Measurements from ENCODE around the gene UBE4A. TPM values are rescaled to one million over a fixed set of nuclear protein-coding genes. Genes with fewer than 3 reads are reported as not detected.

The UBE4A gene
- total RNA-seq, 2 experiments from 2014 or later = 44.2 to 50.7 TPM

DNA sequence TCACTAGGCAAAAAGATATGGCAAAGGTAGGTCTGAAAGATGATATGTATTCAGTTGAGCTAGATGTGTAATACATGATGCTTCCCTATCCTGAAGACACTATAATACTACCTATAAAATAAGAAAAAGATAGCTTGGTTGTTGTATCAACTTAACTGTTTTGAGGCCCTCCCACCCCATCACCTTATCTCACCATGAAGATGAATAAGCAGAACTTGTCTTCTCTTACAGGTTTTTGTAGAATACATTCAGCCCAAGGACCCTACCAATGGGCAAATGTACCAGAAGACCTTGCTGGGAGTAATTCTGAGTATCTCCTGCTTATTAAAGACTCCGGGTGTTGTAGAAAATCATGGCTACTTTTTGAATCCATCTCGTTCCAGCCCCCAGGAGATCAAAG, 13.9 kb downstream of the UBE4A start:
- Mint-ChIP-seq H3K27me3 (no peaks in the 10 kb centered on the region), H3K27ac (no peak overlapping the region), H3K4me1 (peaks cover 8% of the 10 kb centered on the region), H3K36me3 (ENCODE audit: low read depth) (peaks cover 69% of the 10 kb centered on the region), H3K9me3 (ENCODE audit: low read depth) (no peaks in the 10 kb centered on the region), H3K4me3 (no peak overlapping the region)
- ATAC-seq (no peak), DNase-seq (no peak)
- ChIA-PET CTCF (interaction anchor here (0.5 to 2.6 kb wide), 5 partner anchors 10 to 268 kb away, joined by 3 to 8 read pairs (median 3); no protein-coding TSS in a partner anchor), POLR2A (no interaction called here)
- intact Hi-C loops (cut with DNase I, micrococcal nuclease) = no loop called here

DNA sequence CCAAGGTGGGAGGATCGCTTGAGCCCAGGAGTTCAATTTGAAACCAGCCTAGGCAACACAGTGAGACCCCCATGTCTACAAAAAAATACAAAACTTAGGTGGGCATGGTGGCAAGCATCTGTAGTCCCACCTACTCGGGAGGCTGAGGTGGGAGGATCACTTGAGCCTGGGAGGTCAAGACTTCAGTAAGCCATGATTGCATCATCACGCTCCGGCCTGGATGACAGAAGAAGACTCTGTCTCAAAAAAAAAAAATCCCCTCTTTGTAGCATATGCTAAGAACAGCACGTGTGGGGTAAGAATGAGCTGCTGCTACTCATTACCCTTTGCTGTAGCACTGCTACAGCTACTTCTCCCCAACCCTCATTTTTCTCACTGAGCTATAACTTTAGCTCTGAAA, 14.5 kb downstream of the UBE4A start:
- Mint-ChIP-seq H3K9me3 (ENCODE audit: low read depth) (no peaks in the 10 kb centered on the region), H3K4me3 (no peak overlapping the region), H3K27ac (peak overlapping the region; percentile 4), H3K36me3 (ENCODE audit: low read depth) (peaks cover 66% of the 10 kb centered on the region), H3K27me3 (no peaks in the 10 kb centered on the region), H3K4me1 (peaks cover 8% of the 10 kb centered on the region)
- DNase-seq (no peak), ATAC-seq (no peak)
- intact Hi-C loops (cut with DNase I, micrococcal nuclease) = no loop called here
- CTCF ChIA-PET = interaction anchor here (0.6 to 2.6 kb wide), 3 partner anchors 34 to 202 kb away, joined by 3 to 8 read pairs (median 6); no protein-coding TSS in a partner anchor
- POLR2A ChIA-PET = interaction anchor here (0.6 kb wide), 2 partner anchors 16 to 148 kb away, joined by 3 to 5 read pairs; no protein-coding TSS in a partner anchor

DNA sequence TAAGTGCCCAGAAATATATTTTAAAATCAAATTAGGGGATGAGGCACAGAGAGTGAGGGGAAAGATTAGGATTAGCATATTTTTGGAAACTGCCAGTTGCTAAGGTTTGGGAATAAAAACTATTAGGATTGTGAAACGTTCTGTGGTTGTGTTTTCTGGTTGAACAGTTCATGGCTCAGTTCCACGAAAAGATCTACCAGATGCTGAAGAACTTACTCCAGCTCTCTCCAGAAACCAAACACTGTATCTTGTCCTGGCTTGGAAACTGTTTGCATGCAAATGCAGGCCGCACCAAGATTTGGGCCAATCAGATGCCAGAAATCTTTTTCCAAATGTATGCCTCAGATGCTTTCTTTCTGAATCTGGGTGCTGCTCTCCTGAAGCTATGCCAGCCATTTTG, 15.3 kb downstream of the UBE4A start:
- intact Hi-C loops (cut with DNase I, micrococcal nuclease) = no loop called here
- H3K27ac Mint-ChIP-seq = peak overlapping the region; percentile 51

DNA sequence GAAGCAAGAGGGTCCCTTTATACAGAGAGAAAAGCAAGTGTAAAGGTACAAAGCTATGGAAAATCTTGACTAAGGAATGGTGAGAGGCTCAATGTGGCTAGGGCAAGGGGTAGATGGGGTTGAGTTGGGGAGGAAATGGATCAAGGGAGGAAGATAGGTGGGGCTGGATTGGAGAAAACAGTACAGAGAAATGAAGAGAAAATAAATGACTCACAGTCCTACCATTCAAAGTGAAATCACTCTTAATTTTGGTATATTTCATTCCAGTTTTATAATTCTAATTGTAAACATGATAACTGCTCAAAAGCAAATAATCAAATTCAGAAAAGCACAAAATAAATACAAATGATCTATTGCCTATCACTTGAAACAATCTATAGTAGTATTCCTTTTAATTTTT, 16.6 kb downstream of the UBE4A start:
- CTCF ChIA-PET = interaction anchor here (0.6 kb wide), 1 partner anchor 33 kb away, joined by 4 read pairs; the partner anchor contains the start of gene CD3D

More for the DNA sequence above, 15.3 kb downstream of the UBE4A start:
- Mint-ChIP-seq H3K4me3 (no peak overlapping the region), H3K9me3 (ENCODE audit: low read depth) (no peaks in the 10 kb centered on the region), H3K4me1 (peaks cover 8% of the 10 kb centered on the region), H3K36me3 (ENCODE audit: low read depth) (peaks cover 66% of the 10 kb centered on the region), H3K27me3 (no peaks in the 10 kb centered on the region)
- ATAC-seq (no peak), DNase-seq (no peak)
- ChIA-PET CTCF (no interaction called here), POLR2A (interaction anchor here (0.5 kb wide), 1 partner anchor 150 kb away, joined by 3 read pairs; the partner anchor contains the start of gene JAML)

DNA sequence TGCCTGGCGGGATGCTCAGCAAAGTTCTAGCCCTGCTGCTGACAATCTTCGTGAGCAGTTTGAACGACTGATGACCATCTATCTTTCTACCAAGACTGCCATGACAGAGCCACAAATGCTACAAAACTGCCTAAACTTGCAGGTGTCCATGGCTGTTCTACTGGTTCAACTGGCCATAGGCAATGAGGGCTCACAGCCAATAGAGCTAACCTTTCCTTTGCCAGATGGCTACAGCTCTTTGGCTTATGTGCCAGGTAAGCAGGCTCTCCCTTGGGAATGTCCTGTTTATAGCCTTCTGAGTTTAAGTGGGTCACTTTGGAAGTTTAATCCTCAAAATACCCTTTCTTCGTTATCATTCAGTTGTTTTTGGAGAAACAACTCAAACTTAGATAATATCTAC, 20.1 kb downstream of the UBE4A start:
- DNase-seq = no peak
- H3K27ac Mint-ChIP-seq = no peak overlapping the region
- no peaks in the 10 kb centered on the region for H3K27me3 Mint-ChIP-seq
- no peaks in the 10 kb centered on the region for H3K9me3 Mint-ChIP-seq (ENCODE audit: low read depth)
- H3K36me3 Mint-ChIP-seq (ENCODE audit: low read depth) = peaks cover 65% of the 10 kb centered on the region
- no peak for ATAC-seq
- intact Hi-C loops (cut with DNase I, micrococcal nuclease) = no loop called here
- CTCF ChIA-PET = interaction anchor here (0.6 to 2.0 kb wide), 4 partner anchors 10 to 208 kb away, joined by 3 to 8 read pairs (median 4); no protein-coding TSS in a partner anchor
- peaks cover 8% of the 10 kb centered on the region for H3K4me1 Mint-ChIP-seq
- POLR2A ChIA-PET = interaction anchor here (0.6 to 0.8 kb wide), 2 partner anchors 28 to 104 kb away, joined by 3 read pairs; no protein-coding TSS in a partner anchor
- H3K4me3 Mint-ChIP-seq = no peak overlapping the region

More for the DNA sequence above, 16.6 kb downstream of the UBE4A start:
- intact Hi-C loops (cut with DNase I, micrococcal nuclease) = no loop called here
- Mint-ChIP-seq H3K27me3 (no peaks in the 10 kb centered on the region), H3K4me1 (peaks cover 8% of the 10 kb centered on the region), H3K9me3 (ENCODE audit: low read depth) (no peaks in the 10 kb centered on the region), H3K27ac (peak overlapping the region; percentile 86), H3K4me3 (no peak overlapping the region), H3K36me3 (ENCODE audit: low read depth) (peaks cover 65% of the 10 kb centered on the region)
- ATAC-seq (peak; percentile 55), DNase-seq (no peak)
- POLR2A ChIA-PET = no interaction called here

DNA sequence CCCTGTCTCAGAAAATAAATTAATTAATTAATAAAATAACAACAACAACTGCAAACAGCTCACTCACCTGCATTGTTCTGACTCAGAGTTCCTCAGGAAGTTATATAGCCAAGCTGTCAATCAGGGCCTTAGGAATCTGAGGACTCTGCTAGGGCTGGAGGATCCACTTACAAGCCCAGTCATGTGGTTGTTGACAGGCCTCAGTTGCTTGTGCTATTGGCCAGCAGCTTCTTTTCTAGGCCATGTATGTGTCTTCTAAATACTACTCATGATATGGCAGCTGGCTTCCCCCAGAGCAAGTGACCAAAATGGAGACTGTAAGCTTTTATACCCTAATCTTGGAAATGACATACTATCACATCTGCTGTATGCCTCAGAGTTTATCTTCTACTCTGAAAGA, 21.2 kb downstream of the UBE4A start:
- H3K27me3 Mint-ChIP-seq = no peaks in the 10 kb centered on the region
- intact Hi-C loops (cut with DNase I, micrococcal nuclease) = no loop called here
- DNase-seq = no peak
- no peaks in the 10 kb centered on the region for H3K9me3 Mint-ChIP-seq (ENCODE audit: low read depth)
- ChIA-PET CTCF (interaction anchor here (1.4 to 2.0 kb wide), 2 partner anchors 11 to 16 kb away, joined by 5 to 8 read pairs; no protein-coding TSS in a partner anchor), POLR2A (interaction anchor here (0.8 kb wide), 1 partner anchor 12 kb away, joined by 5 read pairs; no protein-coding TSS in a partner anchor)
- H3K4me1 Mint-ChIP-seq = peaks cover 7% of the 10 kb centered on the region
- no peak for ATAC-seq
- H3K4me3 Mint-ChIP-seq = no peak overlapping the region
- H3K27ac Mint-ChIP-seq = no peak overlapping the region
- H3K36me3 Mint-ChIP-seq (ENCODE audit: low read depth) = peaks cover 66% of the 10 kb centered on the region

DNA sequence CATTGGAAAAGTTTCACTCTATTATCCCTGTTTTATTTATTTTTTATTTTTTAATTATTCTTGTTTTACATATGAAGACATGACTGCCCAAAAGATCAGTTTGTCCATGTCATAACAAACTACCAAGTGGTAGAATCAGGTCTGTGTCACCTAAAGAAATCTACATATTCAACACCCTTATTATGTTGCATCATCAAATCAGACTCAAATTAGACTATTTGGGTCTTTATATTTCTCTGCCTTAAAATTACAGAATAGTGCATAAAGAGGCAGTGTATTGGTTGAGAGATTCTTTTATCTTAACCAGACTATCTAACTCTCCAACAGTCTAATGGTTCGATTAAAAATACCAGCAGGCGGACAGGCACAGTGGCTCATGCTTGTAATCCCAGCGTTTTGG, 23.6 kb downstream of the UBE4A start:
- Mint-ChIP-seq H3K4me3 (no peak overlapping the region), H3K9me3 (ENCODE audit: low read depth) (no peaks in the 10 kb centered on the region), H3K4me1 (no peaks in the 10 kb centered on the region), H3K36me3 (ENCODE audit: low read depth) (peaks cover 66% of the 10 kb centered on the region), H3K27me3 (no peaks in the 10 kb centered on the region), H3K27ac (no peak overlapping the region)
- no peak for DNase-seq
- ChIA-PET POLR2A (interaction anchor here (0.6 kb wide), 1 partner anchor 188 kb away, joined by 3 read pairs; no protein-coding TSS in a partner anchor), CTCF (interaction anchor here (0.7 to 1.2 kb wide), 3 partner anchors 10 to 184 kb away, joined by 3 read pairs; no protein-coding TSS in a partner anchor)
- intact Hi-C loops (cut with DNase I, micrococcal nuclease) = no loop called here
- ATAC-seq = no peak

DNA sequence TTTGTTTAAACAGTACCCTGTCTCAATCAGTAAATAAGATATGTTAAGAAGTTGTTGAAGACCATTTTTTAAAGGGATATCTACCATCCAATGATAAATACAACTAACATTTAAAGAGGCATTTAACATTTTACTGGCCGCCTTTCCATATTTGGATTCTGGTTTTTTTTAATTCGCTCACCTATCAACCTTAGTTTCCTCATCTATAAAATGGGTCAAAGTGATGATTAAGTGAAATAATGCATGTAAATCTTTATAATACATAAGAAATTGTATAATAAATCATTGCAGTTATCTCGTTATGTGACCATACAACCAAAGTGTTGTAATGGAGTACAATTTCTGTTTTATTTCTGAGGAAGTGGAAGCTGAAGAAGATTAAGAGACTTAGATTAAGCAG, 24.3 kb downstream of the UBE4A start:
- intact Hi-C loops (cut with DNase I, micrococcal nuclease) = no loop called here
- no peak overlapping the region for H3K4me3 Mint-ChIP-seq
- no peaks in the 10 kb centered on the region for H3K4me1 Mint-ChIP-seq
- DNase-seq = no peak
- POLR2A ChIA-PET = no interaction called here
- no peak overlapping the region for H3K27ac Mint-ChIP-seq
- no peaks in the 10 kb centered on the region for H3K27me3 Mint-ChIP-seq
- H3K9me3 Mint-ChIP-seq (ENCODE audit: low read depth) = no peaks in the 10 kb centered on the region
- H3K36me3 Mint-ChIP-seq (ENCODE audit: low read depth) = peaks cover 64% of the 10 kb centered on the region
- CTCF ChIA-PET = interaction anchor here (1.1 to 3.3 kb wide), 2 partner anchors 11 to 14 kb away, joined by 3 to 14 read pairs; no protein-coding TSS in a partner anchor
- no peak for ATAC-seq

DNA sequence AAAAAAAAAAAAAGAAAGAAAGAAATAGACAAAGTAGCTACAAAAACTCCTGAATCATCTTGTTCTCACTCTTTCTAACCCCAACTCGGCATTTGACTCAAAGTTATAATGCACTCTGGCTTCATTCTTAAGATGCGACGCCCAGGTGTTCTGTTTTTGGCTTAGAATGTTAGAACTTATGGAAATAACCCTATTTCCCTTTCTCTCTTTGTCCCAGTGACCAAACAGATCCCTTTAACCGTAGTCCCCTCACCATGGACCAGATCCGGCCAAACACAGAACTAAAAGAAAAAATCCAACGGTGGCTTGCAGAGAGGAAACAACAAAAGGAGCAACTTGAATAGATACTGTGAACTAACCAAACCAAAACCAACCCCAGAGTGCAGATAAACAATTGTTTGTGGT, 36.7 kb downstream of the UBE4A start:
- Mint-ChIP-seq H3K9me3 (ENCODE audit: low read depth) (no peaks in the 10 kb centered on the region), H3K4me3 (no peak overlapping the region), H3K36me3 (ENCODE audit: low read depth) (peaks cover 38% of the 10 kb centered on the region), H3K27ac (peak overlapping the region; percentile 93), H3K4me1 (peaks cover 38% of the 10 kb centered on the region), H3K27me3 (no peaks in the 10 kb centered on the region)
- ATAC-seq (peak; percentile 10), DNase-seq (no peak)
- ChIA-PET POLR2A (interaction anchor here (0.6 to 0.7 kb wide), 2 partner anchors 42 to 153 kb away, joined by 3 to 6 read pairs; no protein-coding TSS in a partner anchor), CTCF (interaction anchor here (0.7 to 1.6 kb wide), 3 partner anchors 93 to 175 kb away, joined by 3 to 5 read pairs (median 4); no protein-coding TSS in a partner anchor)
- intact Hi-C loops (cut with DNase I, micrococcal nuclease) = loop anchor here in 1 of 2 experiments (5.0 kb wide), 1 partner anchor 194 kb away; no protein-coding TSS in a partner anchor

DNA sequence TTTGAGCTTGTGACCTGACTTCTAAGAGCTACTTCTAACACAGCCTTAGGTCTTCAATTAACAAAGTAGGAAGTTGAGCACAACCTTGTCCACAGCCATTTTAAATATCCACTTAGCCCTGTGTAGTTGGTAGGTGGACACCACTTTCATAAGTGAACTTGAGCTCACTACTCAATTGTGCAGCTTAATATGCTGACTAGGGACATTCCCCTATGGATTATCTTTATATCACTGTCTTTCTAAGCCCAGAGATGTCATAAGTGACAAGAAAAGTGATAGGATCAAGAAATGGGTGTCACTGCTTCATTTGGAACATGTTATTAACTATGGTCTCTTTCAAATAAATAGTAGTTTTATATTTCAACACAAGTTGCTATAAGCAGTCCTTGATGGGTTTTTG, 38.0 kb downstream of the UBE4A start:
- H3K27me3 Mint-ChIP-seq = no peaks in the 10 kb centered on the region
- H3K27ac Mint-ChIP-seq = peak overlapping the region; percentile 100
- no peak overlapping the region for H3K4me3 Mint-ChIP-seq
- ChIA-PET POLR2A (interaction anchor here (0.8 to 1.7 kb wide), 2 partner anchors 38 to 59 kb away, joined by 3 to 8 read pairs; partner anchors contain the start of gene KMT2A), CTCF (interaction anchor here (0.6 to 2.7 kb wide), 14 partner anchors 12 to 197 kb away, joined by 3 to 14 read pairs (median 4); partner anchors contain the start of gene UBE4A)
- DNase-seq (no peak), ATAC-seq (no peak)
- peaks cover 43% of the 10 kb centered on the region for H3K4me1 Mint-ChIP-seq
- peaks cover 40% of the 10 kb centered on the region for H3K36me3 Mint-ChIP-seq (ENCODE audit: low read depth)
- intact Hi-C loops (cut with DNase I, micrococcal nuclease) = loop anchor here in 1 of 2 experiments (5.0 kb wide), 1 partner anchor 195 kb away; no protein-coding TSS in a partner anchor
- H3K9me3 Mint-ChIP-seq (ENCODE audit: low read depth) = no peaks in the 10 kb centered on the region

DNA sequence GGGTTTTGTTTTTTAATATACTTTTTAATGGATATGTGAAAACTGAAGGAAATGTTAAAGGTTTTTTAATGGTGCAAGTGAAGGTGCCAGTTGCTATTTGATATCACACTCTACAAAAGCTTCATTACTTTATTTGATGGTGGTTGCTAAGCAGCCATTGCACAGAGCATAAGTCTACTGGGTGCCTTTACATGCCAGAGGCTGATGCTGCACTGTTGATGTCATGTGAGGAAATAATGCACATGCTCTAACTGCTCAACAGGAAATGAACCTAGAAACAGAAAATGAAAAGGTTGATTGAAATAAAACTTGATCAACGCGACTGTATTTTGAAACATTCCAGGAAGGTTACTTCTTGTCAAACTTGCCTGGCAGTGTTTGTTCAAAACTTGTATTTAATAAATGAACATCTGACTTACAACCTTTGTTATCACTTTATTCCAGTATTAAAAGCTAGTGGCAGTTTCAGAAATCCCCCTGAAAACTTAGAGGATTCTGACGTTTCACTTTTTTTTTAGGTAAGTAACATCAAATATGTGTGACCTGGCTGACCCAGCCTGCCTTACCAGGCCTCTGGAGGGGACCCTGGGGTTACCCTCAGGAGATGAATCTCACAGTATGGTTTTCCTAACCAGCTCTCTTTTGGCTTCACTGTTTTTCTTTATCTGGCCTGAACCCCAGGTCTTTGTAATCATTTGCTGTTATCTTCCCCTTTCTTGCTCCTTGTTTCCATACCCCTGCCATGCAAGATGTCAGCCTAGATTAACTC, 39.6 kb downstream of the UBE4A start:
- Mint-ChIP-seq H3K9me3 (ENCODE audit: low read depth) (no peaks in the 10 kb centered on the region), H3K4me3 (peak overlapping the region; percentile 93), H3K27ac (peak overlapping the region; percentile 100), H3K4me1 (peaks cover 51% of the 10 kb centered on the region), H3K27me3 (no peaks in the 10 kb centered on the region), H3K36me3 (ENCODE audit: low read depth) (peaks cover 33% of the 10 kb centered on the region)
- intact Hi-C loops (cut with DNase I, micrococcal nuclease) = loop anchor here (1.0 to 5.0 kb wide), 2 partner anchors 90 to 197 kb away; no protein-coding TSS in a partner anchor
- peak; percentile 82 for ATAC-seq
- ChIA-PET CTCF (interaction anchor here (0.6 to 2.7 kb wide), 19 partner anchors 14 to 200 kb away, joined by 3 to 14 read pairs (median 4); partner anchors contain the start of gene UBE4A), POLR2A (interaction anchor here (0.6 to 1.7 kb wide), 4 partner anchors 36 to 391 kb away, joined by 3 to 8 read pairs (median 4); partner anchors contain the start of gene KMT2A)
- peak; percentile 70 for DNase-seq

Measured in activated CD4-positive, alpha-beta T cell treated with anti-CD3 and anti-CD28 coated beads for 36 hours (primary cell).